Measurements from ENCODE around the gene TNFRSF14.
"Not testable (repeated sequence)": the region's sequence is repeated elsewhere in the genome, so short reads cannot be mapped to it uniquely, and the experiment has no call there.

The TNFRSF14 gene

GRCh38 chr1:2539312-2539907 is 16.8 kb upstream of the TNFRSF14 start:
- no peak for DNase-seq

GRCh38 chr1:2540816-2541492 is 15.2 kb upstream of the TNFRSF14 start:
- no peak for DNase-seq

DNA sequence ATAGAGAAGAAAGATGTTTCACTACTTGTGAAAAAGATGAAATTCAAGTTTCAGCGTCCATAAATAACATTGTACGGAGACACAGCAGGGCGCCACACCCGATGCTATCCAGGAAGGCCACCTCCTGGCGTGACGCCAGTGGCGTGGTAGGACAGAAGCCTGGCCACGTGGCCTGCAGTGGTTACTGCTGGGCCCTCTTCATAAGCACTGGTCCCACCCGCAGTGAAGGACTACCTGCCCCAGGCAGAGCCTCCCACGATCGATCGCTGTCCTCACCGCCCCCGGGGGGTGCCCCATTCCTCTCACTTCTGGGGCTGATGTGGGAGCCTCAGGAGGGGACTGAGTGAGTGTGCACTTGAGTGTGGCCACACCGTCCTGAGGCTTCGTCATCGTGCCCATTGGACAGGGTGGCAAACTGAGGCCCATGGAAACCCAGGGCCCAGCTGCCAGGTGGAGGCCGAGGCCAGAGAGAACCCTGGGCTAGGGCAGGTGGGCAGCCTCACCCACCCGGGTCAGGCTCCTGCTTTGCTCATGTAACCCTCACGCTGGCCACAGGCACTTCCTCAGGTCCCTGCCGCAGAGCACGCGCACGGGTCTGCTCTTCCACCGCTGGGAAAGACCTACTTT is 14.4 kb upstream of the TNFRSF14 start:
- DNase-seq: no peak

DNA sequence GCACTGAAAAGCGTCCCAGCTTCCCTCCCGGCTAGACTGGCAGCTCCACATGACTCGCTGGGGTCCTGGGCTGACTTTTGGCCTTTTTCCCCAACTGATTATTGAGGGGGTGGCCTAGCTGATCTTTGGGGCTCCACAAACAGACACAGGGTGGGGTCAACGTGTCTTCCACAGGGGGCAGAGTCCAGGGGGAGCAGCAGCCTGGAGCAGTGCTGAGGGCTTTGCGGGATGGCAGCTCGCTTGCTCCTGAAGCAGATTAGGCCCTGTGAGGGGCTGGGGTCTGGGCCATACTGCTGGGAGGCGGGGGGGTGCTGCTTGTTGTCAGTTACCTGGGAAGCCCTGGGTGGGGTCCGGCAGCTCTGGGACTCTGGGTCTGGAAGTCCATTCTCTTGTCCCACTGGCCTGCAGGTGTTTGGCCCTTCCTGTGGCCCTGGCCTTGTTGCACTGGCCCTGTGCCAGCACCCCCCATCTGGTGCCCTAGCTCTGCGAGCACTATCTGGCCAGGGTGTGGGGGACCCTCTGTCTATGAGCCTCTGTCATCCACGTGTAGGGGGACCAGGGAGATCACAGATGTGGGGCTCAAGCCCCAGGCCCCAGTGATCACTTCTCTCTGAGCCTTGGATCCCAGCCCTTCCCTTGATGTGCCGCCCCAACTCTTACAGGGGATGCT is 13.8 kb upstream of the TNFRSF14 start:
- DNase-seq: no peak

GRCh38 chr1:2543543-2544092 is 12.6 kb upstream of the TNFRSF14 start:
- DNase-seq: peak in 3 of 5 donors; percentile 20 to 46 (median 30)

DNA sequence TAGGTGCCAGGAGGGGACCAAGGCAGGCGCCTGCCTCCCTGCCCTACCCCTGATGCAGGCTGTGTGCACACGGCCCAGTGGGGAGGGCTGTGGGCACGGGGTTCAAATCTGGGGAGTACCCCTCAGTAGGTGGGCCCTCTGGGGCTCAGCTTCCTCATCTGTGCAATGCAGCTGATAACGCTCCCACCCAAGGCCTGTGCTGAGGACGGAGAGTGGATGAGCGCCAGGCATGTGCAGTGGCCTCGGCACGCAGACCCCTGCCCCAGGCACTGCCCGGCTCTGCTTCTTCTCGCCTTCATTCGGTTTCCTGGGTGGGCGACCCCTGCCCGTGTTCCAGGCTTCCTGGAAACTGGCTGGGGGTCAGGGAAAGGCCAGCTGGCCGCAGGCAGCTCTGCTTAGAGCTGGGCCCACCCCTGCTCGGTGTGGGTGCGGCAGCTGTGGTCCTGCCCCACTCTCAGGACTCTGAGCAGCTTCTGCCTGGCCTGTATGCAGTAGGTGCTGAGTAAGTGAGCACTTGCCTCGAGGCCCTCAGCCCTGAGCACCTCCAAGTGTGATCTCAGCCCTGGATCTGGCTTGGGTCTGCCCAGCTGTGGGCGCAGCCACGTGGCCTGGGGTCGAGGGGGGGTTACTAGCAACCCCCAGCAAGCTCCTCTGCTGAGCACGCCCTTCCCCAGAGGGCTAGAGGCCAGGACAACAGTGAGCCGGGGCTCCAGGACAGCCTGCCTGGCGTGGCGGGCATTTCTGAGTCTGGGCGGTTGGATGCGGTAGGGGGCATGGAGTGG is 11.9 kb upstream of the TNFRSF14 start:
- no peak for DNase-seq

- no peak for DNase-seq
Measured at GRCh38 chr1:2544875-2545640, 11.1 kb upstream of the TNFRSF14 start.

- DNase-seq: peak; percentile 86 to 93 (median 87)
Measured at GRCh38 chr1:2545754-2546514, 10.2 kb upstream of the TNFRSF14 start.

DNA sequence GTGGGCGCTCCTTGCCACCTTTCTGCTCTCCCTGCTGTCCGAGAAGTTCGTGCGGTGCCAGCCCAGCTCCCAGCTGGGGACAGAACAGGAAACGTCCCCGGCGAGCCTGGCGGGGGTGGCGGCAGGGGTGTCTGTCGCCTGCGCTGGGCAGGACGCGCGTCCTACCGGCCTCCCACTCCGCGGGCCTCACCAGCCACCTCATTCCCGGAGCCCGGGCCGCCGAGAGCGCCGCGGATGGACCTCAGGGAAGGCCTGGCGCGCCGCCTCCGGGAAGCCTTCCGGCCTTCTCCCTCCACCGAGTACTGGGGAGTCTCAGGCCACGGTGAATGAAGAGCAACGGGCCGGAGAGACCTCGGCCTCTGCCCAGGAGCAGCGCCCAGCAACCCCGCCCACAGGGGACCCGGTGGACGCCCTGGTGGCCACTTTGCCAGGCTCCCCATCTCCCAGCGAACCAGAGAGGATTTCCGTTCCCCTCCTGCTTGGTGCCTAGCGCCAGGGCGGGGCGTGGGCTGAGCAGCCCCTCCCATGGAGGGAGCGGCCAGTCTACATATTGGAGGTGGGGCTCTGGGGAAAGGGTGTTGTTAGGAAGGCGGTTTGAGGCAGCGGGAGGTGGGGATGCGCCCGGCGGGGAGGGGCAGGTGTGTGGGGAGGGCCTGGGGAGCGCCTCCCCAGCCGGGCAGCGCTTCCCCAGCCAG is 9.5 kb upstream of the TNFRSF14 start:
- peak; percentile 71 to 95 (median 83) for DNase-seq

DNA sequence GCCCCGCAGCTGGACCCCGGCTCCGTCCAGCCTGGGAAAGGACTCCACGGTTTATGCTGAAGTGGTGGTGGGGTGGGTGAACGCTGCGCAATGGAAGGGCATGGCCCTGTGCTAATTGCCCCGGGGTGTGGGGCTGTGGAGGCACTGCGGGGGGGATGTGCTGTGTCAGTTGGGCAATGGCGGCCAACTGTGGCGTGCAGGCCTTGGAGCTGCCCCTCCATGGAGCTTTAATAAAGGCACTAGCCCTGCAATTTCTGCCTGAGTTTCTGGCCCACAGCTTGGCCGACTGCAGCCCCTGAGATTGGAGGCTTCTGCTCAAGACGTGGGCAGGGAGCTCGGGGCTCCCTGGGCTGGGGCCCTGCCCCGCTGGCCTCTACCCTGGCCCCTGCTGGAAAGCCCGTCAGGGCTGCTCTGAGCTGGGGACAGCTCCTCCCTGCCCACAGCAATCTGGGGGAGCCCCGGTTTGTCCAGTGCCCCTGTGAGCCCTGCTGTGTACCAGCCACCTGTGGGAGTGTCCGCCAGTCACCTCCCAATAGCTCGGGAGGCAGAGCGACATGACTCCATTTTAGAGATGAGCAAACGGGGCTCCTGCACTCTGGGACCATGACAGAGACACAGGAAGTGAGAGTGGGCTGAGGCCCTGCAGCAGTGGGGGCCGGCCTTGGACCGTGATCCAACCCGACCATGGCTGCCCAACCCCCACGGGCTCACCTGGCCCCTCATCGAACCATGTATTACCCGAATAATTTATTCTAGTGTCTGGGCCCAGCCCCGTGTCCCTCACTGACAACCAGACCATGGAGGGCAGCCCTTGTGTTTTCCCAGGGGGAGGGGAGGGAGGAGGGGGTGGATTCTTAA is 8.7 kb upstream of the TNFRSF14 start:
- DNase-seq: peak in 3 of 5 donors; percentile 32 to 70 (median 40)

- DNase-seq: peak; percentile 62 to 88 (median 73)
Measured at GRCh38 chr1:2548068-2548589, 8.0 kb upstream of the TNFRSF14 start.

DNA sequence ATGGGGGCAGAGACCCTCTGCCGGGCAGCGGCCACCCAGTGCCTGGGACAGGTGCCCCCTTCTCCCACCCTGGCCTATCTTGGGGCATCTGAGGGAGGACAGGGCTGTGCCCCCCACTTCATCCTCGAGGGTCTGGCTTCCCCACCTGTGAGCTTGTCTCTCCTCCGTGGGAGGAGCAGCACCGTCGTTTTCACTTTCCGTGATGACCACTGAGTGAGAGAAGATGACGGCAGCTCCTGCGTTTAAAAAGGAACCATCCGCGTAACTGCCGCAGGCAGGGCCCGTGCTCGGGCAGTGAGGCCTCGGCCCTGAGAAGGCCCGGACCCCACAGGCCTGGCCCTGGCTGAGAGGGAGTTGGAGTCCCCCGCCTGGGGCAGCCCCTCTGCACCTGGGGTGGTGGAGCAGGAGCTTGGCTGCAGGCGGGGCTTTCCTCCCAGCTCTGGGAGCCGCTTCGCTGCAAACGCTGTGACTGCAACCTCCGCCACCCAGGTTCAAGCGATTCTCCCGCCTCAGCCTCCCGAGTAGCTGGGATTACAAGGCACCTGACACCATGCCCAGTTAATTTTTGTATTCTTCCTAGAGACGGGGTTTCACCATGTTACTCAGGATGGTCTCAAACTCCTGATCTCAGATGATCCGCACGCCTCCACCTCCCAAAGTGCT is 6.7 kb upstream of the TNFRSF14 start:
- not testable (repeated sequence) for DNase-seq

GRCh38 chr1:2550309-2550861 is 5.8 kb upstream of the TNFRSF14 start:
- DNase-seq: not testable (repeated sequence)

GRCh38 chr1:2551544-2551943 is 4.6 kb upstream of the TNFRSF14 start:
- DNase-seq: not testable (repeated sequence)

DNA sequence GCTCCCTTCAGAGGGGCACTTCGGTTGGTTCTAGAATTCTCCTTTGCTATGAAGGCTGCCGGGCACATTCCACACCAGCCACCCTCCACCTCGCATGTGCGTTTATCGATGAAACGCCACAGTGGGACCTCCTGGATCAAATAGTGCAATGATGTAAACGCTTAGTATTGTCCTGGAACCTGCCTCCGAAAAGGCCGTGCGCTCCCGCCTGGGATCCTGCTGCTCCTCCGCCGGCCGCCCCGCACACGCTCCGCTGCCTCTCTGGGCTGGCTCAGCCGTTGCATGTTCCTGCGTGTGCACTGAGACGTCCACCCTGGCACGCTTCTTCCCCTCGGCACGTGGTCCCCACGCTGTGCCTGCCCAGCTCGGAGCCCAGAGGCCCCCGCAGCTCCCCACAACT is 4.0 kb upstream of the TNFRSF14 start:
- DNase-seq: no peak

DNA sequence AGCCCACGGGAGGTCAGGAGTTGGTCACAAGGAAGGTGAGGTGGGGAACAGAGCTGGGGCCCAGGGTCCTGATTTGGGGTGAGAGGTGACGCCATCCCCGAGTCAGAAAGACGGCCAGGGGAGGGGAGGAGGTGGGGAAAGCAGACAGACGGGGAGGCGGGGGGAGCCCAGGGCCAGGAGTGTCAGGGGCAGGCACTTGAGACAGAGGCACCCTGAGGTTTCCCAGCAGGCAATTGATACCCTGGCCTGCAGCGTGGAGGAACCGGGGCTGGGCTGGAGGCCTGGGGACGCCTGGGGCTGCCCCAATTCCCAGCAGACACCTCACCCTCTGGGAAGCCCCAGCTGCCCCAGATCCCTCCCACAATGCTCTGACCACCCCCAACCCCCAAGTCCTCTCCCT is 3.1 kb upstream of the TNFRSF14 start:
- DNase-seq: not testable (repeated sequence)

DNA sequence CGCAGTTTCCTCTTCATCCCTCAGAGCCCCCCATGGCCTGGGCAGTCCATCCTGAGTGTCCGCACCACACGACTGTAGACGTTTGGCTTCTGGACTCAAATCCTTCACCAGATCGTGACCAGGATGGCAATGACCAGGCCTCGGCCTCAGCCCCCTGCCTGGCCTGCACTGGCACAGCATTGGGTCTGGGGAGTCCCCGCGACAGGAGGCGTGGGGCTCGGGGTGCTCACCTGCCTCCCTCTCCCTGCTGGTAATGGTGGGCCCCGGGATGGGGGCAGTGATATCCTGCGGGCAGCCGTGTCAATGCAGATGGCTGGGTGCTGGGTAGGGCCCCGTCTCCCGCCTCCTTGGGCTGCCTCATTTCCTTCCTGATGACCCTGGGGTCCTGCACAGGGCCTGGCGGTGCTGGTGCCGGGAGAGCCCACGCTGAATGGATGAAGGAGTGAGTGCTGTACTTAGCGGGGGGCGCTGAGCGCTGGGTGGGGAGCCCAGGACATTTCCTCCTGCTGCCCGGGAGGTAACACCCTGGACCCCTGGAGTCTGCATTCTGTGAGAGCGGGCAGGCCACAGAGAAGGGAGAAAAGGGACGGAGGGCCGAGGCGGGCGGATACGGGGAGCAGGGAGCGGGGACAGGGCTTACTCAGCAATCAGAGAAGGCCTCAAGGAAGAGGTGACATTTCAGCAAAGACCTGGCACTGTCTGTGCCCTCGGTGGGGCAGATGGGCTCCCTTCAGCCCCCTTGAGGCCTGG is 2.1 kb upstream of the TNFRSF14 start:
- no peak for DNase-seq
